GM13977 (cell line): ENCODE measurements around the gene USP24.

Experiments used
- DNase-seq: peaks from one replicate; pipeline ENCODE4 v3.0.0; 2012; ENCODE audit warnings: low spot score
- CTCF ChIP-seq: IDR thresholded peaks from 2 replicates; pipeline ENCODE4 v1.5.1; 2012; ENCODE audit warnings: mild to moderate bottlenecking, control low read depth; ENCODE audit not compliant: insufficient read depth; ENCODE audit errors: extremely low read depth, missing control alignments
- in situ Hi-C: fragments of 300-500 bp; cut with MboI; formaldehyde crosslinking; loops from one replicate; pipeline ENCODE4 v1.12.0; 2022; ENCODE audit warnings: low sequenced_read_pairs, low pct_unique_long_range_greater_than_20kb, mixed read lengths, inconsistent platforms; ENCODE audit not compliant: unreplicated experiment

Gene USP24

GRCh38 chr1:55180075-55180670 is 35.0 kb downstream of the USP24 start:
- no peak for TF ChIP-seq CTCF
- no peak for DNase-seq
- in situ Hi-C loops: no loop called here

- in situ Hi-C loops: no loop called here
- no peak for DNase-seq
Measured at GRCh38 chr1:55179177-55179835, 35.9 kb downstream of the USP24 start.

GRCh38 chr1:55172687-55173086 is 42.5 kb downstream of the USP24 start:
- TF ChIP-seq CTCF: no peak
- in situ Hi-C loops: no loop called here
- no peak for DNase-seq

More at GRCh38 chr1:55179177-55179835, 35.9 kb downstream of the USP24 start:
- no peak for TF ChIP-seq CTCF

- TF ChIP-seq CTCF: no peak
- in situ Hi-C loops: no loop called here
- no peak for DNase-seq
Measured at GRCh38 chr1:55172272-55172671, 42.9 kb downstream of the USP24 start.

GRCh38 chr1:55171694-55172093 is 43.5 kb downstream of the USP24 start:
- in situ Hi-C loops: no loop called here
- no peak for TF ChIP-seq CTCF
- no peak for DNase-seq

GRCh38 chr1:55170426-55170825 is 44.7 kb downstream of the USP24 start:
- TF ChIP-seq CTCF: no peak
- in situ Hi-C loops: no loop called here
- no peak for DNase-seq

- in situ Hi-C loops: no loop called here
- no peak for TF ChIP-seq CTCF
- no peak for DNase-seq
Measured at GRCh38 chr1:55169126-55169525, 46.0 kb downstream of the USP24 start.
